Stimulated activated CD4-positive, alpha-beta T cell treated with anti-CD3 and anti-CD28 coated beads, Interleukin-15, amount 100 ng/mL, for 1 hour (primary cell): Measurements from ENCODE around the gene MOSMO.

ENCODE experiments used
- DNase-seq, 2 donors: peaks; one replicate each; pipeline ENCODE4 v3.0.0-alpha.2; 2020; ENCODE audit warnings: low read depth in 1 of 2, low spot score in 1 of 2

Gene MOSMO

GRCh38 chr16:22007509-22008214 lies at the start of gene MOSMO:
MOSMO (plus strand) TSS chr16:22008111; CDS start chr16:22008302, 191 bp downstream.
- peak; percentile 50 to 70 for DNase-seq

- no peak for DNase-seq
Measured at GRCh38 chr16:21959050-21959449, 48.9 kb upstream of the MOSMO start.

- DNase-seq = no peak
Measured at GRCh38 chr16:21962475-21962874, 45.4 kb upstream of the MOSMO start.

GRCh38 chr16:21963887-21964286 lies 44.0 kb upstream of the MOSMO start:
- DNase-seq = no peak

- no peak for DNase-seq
Measured at GRCh38 chr16:21964353-21964752, 43.6 kb upstream of the MOSMO start.

GRCh38 chr16:21971856-21972255 lies 36.1 kb upstream of the MOSMO start:
- DNase-seq = no peak

- DNase-seq = no peak
Measured at GRCh38 chr16:21973945-21974344, 34.0 kb upstream of the MOSMO start.

- DNase-seq = no peak
Measured at GRCh38 chr16:21980032-21980431, 27.9 kb upstream of the MOSMO start.

GRCh38 chr16:21982108-21982507 lies 25.8 kb upstream of the MOSMO start:
- DNase-seq = no peak

GRCh38 chr16:21984062-21984461 lies 23.8 kb upstream of the MOSMO start:
- no peak for DNase-seq

GRCh38 chr16:21985524-21985923 lies 22.4 kb upstream of the MOSMO start:
- DNase-seq = no peak

GRCh38 chr16:21986692-21987246 lies 21.1 kb upstream of the MOSMO start:
- no peak for DNase-seq

GRCh38 chr16:21987498-21987897 lies 20.4 kb upstream of the MOSMO start:
- no peak for DNase-seq

- no peak for DNase-seq
Measured at GRCh38 chr16:21989133-21989532, 18.8 kb upstream of the MOSMO start.

GRCh38 chr16:21989751-21990150 lies 18.2 kb upstream of the MOSMO start:
- DNase-seq = no peak

GRCh38 chr16:21990381-21990944 lies 17.4 kb upstream of the MOSMO start:
- no peak for DNase-seq

- DNase-seq = no peak
Measured at GRCh38 chr16:21991621-21992020, 16.3 kb upstream of the MOSMO start.

GRCh38 chr16:21994856-21995465 lies 12.9 kb upstream of the MOSMO start:
- no peak for DNase-seq

GRCh38 chr16:21996923-21997696 lies 10.8 kb upstream of the MOSMO start:
- no peak for DNase-seq

- DNase-seq = no peak
Measured at GRCh38 chr16:21997697-21998480, 10.0 kb upstream of the MOSMO start.

GRCh38 chr16:22001591-22001990 lies 6.3 kb upstream of the MOSMO start:
- DNase-seq = no peak
